ENCODE measurements around the gene SARDH.

The SARDH gene

GRCh38 chr9:133657120-133657661, 81.0 kb downstream of the SARDH start:
- no peak overlapping the region for H3K27ac ChIP-seq (ENCODE audit: low read length)
- no peaks in the 10 kb centered on the region for H3F3A ChIP-seq (ENCODE audit: insufficient read depth, low read length)
- H3K9me3 ChIP-seq (replicated peaks; ENCODE audit: insufficient read depth, low read length): no peaks in the 10 kb centered on the region
- H3K36me3 ChIP-seq (replicated peaks; ENCODE audit: insufficient read depth, low read length): no peaks in the 10 kb centered on the region
- H3K4me2 ChIP-seq (ENCODE audit: low read depth, low read length): no peak overlapping the region
- DNase-seq: no peak
- H3K4me3 ChIP-seq (ENCODE audit: low read length): no peak overlapping the region
- H3K9ac ChIP-seq (ENCODE audit: low read length): no peak overlapping the region
- no peaks in the 10 kb centered on the region for H3K79me2 ChIP-seq (ENCODE audit: low read length)
- peaks cover 96% of the 10 kb centered on the region for H3K27me3 ChIP-seq (replicated peaks; ENCODE audit: insufficient read depth, low read length)
- no peaks in the 10 kb centered on the region for H3K4me1 ChIP-seq (ENCODE audit: low read length)
- no peaks in the 10 kb centered on the region for H3K9me2 ChIP-seq (replicated peaks; ENCODE audit: insufficient read depth, low read length)
- H2AFZ ChIP-seq (ENCODE audit: low read length): no peak overlapping the region
- H4K20me1 ChIP-seq (ENCODE audit: insufficient read depth, low read length): no peaks in the 10 kb centered on the region
- TF ChIP-seq EZH2 (optimal IDR thresholded peaks at IDR 0.05; ENCODE audit: low read depth, low read length): no peak
- no peak for TF ChIP-seq CTCF (IDR thresholded peaks at IDR 0.05; ENCODE audit: low read length)
- no peak for TF ChIP-seq EZH2phosphoT487 (IDR thresholded peaks at IDR 0.05; ENCODE audit: low read length)

GRCh38 chr9:133656211-133657119, 81.7 kb downstream of the SARDH start:
- H3K9me2 ChIP-seq (replicated peaks; ENCODE audit: insufficient read depth, low read length): no peaks in the 10 kb centered on the region
- H4K20me1 ChIP-seq (ENCODE audit: insufficient read depth, low read length): no peaks in the 10 kb centered on the region
- no peak for TF ChIP-seq EZH2 (optimal IDR thresholded peaks at IDR 0.05; ENCODE audit: low read depth, low read length)
- no peak for TF ChIP-seq EZH2phosphoT487 (IDR thresholded peaks at IDR 0.05; ENCODE audit: low read length)
- TF ChIP-seq CTCF (IDR thresholded peaks at IDR 0.05; ENCODE audit: low read length): no peak
- no peak overlapping the region for H3K4me3 ChIP-seq (ENCODE audit: low read length)
- H3K9me3 ChIP-seq (replicated peaks; ENCODE audit: insufficient read depth, low read length): no peaks in the 10 kb centered on the region
- H3F3A ChIP-seq (ENCODE audit: insufficient read depth, low read length): no peaks in the 10 kb centered on the region
- no peaks in the 10 kb centered on the region for H3K79me2 ChIP-seq (ENCODE audit: low read length)
- no peak overlapping the region for H3K27ac ChIP-seq (ENCODE audit: low read length)
- H3K27me3 ChIP-seq (replicated peaks; ENCODE audit: insufficient read depth, low read length): peaks cover 94% of the 10 kb centered on the region
- H3K4me1 ChIP-seq (ENCODE audit: low read length): no peaks in the 10 kb centered on the region
- H2AFZ ChIP-seq (ENCODE audit: low read length): no peak overlapping the region
- DNase-seq: no peak
- no peak overlapping the region for H3K9ac ChIP-seq (ENCODE audit: low read length)
- no peak overlapping the region for H3K4me2 ChIP-seq (ENCODE audit: low read depth, low read length)
- no peaks in the 10 kb centered on the region for H3K36me3 ChIP-seq (replicated peaks; ENCODE audit: insufficient read depth, low read length)

- Histone ChIP-seq H3K36me3 (replicated peaks; ENCODE audit: insufficient read depth, low read length) (no peaks in the 10 kb centered on the region), H3K79me2 (ENCODE audit: low read length) (no peaks in the 10 kb centered on the region), H3K27me3 (replicated peaks; ENCODE audit: insufficient read depth, low read length) (peaks cover 94% of the 10 kb centered on the region), H3K27ac (ENCODE audit: low read length) (no peak overlapping the region), H3K9me2 (replicated peaks; ENCODE audit: insufficient read depth, low read length) (no peaks in the 10 kb centered on the region), H3K4me1 (ENCODE audit: low read length) (no peaks in the 10 kb centered on the region), H3K4me3 (ENCODE audit: low read length) (no peak overlapping the region), H3K4me2 (ENCODE audit: low read depth, low read length) (no peak overlapping the region), H4K20me1 (ENCODE audit: insufficient read depth, low read length) (no peaks in the 10 kb centered on the region), H3F3A (ENCODE audit: insufficient read depth, low read length) (no peaks in the 10 kb centered on the region), H3K9ac (ENCODE audit: low read length) (no peak overlapping the region), H3K9me3 (replicated peaks; ENCODE audit: insufficient read depth, low read length) (no peaks in the 10 kb centered on the region), H2AFZ (ENCODE audit: low read length) (no peak overlapping the region)
- DNase-seq: no peak
- no peak for TF ChIP-seq CTCF (IDR thresholded peaks at IDR 0.05; ENCODE audit: low read length)
- no peak for TF ChIP-seq EZH2phosphoT487 (IDR thresholded peaks at IDR 0.05; ENCODE audit: low read length)
- TF ChIP-seq EZH2 (optimal IDR thresholded peaks at IDR 0.05; ENCODE audit: low read depth, low read length): no peak
These were observed 82.5 kb downstream of the SARDH start for GRCh38 chr9:133655701-133656100.
